ENCODE results near the gene HTR7.

DNA sequence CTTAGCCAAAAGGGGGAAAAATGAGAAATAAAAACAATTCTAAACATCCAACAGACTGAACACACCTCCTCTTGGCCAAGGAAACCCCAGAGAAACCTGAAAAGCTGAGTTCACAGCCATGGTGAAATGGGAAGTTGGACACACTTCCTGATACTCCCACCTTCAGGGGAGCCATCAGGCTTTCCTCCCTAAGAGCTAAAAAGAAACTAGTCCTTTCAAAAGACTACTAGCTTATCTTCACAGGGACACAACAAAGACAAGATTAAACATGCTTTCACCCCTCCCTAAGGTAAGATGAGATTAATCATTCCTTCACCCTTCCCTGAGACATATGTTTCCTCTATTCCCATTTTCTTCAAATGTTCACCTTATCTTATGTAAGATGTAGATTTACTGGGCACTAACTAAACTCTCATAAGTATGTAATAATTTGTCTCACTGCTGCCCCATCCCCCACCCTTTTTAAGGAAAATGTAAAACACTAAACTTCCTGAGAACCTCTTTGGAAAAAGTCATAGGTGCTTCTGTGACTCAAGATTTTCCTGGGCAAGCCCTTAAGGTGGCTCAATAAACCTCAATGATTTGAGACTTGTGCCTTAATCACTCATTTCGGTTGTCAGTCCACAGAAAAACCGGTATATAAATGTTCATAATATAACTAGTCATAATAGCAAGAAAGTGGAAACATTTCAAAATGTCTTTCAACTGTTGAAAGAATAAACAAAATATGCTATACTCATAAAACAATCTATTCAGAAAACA lies 40.5 kb downstream of the HTR7 start:
- TF ChIP-seq CTCF (IDR thresholded peaks at IDR 0.05) (no peak), POLR2AphosphoS5 (IDR thresholded peaks at IDR 0.05; ENCODE audit: low read depth, low read length) (no peak), SIN3A (IDR thresholded peaks at IDR 0.05; ENCODE audit: borderline replicate concordance, insufficient read depth, low read depth, low read length) (no peak), TCF7L2 (IDR thresholded peaks at IDR 0.05; ENCODE audit: low read depth, low read length) (no peak)
- TF ChIP-seq, protein P1, sequence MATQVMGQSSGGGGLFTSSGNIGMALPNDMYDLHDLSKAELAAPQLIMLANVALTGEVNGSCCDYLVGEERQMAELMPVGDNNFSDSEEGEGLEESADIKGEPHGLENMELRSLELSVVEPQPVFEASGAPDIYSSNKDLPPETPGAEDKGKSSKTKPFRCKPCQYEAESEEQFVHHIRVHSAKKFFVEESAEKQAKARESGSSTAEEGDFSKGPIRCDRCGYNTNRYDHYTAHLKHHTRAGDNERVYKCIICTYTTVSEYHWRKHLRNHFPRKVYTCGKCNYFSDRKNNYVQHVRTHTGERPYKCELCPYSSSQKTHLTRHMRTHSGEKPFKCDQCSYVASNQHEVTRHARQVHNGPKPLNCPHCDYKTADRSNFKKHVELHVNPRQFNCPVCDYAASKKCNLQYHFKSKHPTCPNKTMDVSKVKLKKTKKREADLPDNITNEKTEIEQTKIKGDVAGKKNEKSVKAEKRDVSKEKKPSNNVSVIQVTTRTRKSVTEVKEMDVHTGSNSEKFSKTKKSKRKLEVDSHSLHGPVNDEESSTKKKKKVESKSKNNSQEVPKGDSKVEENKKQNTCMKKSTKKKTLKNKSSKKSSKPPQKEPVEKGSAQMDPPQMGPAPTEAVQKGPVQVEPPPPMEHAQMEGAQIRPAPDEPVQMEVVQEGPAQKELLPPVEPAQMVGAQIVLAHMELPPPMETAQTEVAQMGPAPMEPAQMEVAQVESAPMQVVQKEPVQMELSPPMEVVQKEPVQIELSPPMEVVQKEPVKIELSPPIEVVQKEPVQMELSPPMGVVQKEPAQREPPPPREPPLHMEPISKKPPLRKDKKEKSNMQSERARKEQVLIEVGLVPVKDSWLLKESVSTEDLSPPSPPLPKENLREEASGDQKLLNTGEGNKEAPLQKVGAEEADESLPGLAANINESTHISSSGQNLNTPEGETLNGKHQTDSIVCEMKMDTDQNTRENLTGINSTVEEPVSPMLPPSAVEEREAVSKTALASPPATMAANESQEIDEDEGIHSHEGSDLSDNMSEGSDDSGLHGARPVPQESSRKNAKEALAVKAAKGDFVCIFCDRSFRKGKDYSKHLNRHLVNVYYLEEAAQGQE (IDR thresholded peaks at IDR 0.05; ENCODE audit: insufficient read depth in 1 of 2, low read depth in 2 of 2, low read length in 1 of 2): no peak
